HepG2 (cell line): ENCODE data around the gene DCN. TPM values are rescaled to one million over a fixed set of nuclear protein-coding genes. Genes with fewer than 3 reads are reported as not detected.

Source experiments
- ATAC-seq: fragments of 200-7000 bp; cut with Tn5 transposase; 3 replicates; pipeline ENCODE4 v1.9.1; 2020; ENCODE audit warnings: mild to moderate bottlenecking, moderate library complexity
- BruUV-seq: library from RNA; stranded (reverse); fragments of 400-500 nt; replicated peaks from 2 replicates; lab custom pipeline; 2021; lab: Mats Ljungman, UMichigan
- CTCF ChIA-PET: fragments of 300-600 bp; formaldehyde crosslinking; extraction: SDS; loops from one replicate; lab custom pipeline; 2021; ENCODE audit warnings: low total read pairs, inconsistent platforms, low intra/inter-chr PET ratio; lab: Yijun Ruan, JAX
- POLR2A ChIA-PET: fragments of 350-600 bp; sonication (Branson Sonifier 250); formaldehyde crosslinking; loops from one replicate; lab custom pipeline; 2020; ENCODE audit warnings: antibody characterized with exemption, inconsistent platforms; lab: Yijun Ruan, JAX
- DNase-seq: peaks from one replicate; pipeline ENCODE4 v3.0.0-alpha.2; 2015; ENCODE audit warnings: low spot score
- FAIRE-seq: peaks from 3 replicates; lab custom pipeline; 2011; peaks lifted over from hg19 to GRCh38; lab: Jason Lieb, UNC
- H2AFZ ChIP-seq: one replicate; pipeline ENCODE4 v1.6.1; 2011; ENCODE audit warnings: low read length, inconsistent platforms
- H3K27ac ChIP-seq: fragments of 300-600 bp; 3 replicates; pipeline ENCODE4 v1.8.0; 2011; ENCODE audit warnings: mixed run types, mild to moderate bottlenecking, mixed read lengths, low read length, inconsistent platforms; ENCODE audit not compliant: insufficient read depth; ENCODE audit errors: extremely low read length
- H3K27me3 ChIP-seq, 2 experiments: fragments of 200-600 bp in 1 of 2; 2 replicates in 1 of 2; 3 replicates in 1 of 2; pipeline versions ENCODE4 v1.6.0 to v1.8.0; 2011; ENCODE audit warnings: low read length in 2 of 2, mild to moderate bottlenecking in 2 of 2, moderate library complexity in 2 of 2, inconsistent platforms in 1 of 2; ENCODE audit not compliant: insufficient read depth in 2 of 2, control insufficient read depth in 1 of 2
- H3K36me3 ChIP-seq, 2 experiments: fragments of 200-600 bp in 1 of 2; replicated peaks in 1 of 2; 2 replicates in 1 of 2; 3 replicates in 1 of 2; pipeline versions ENCODE4 v1.5.1 to v1.8.0; 2011; ENCODE audit warnings: low read length in 2 of 2, inconsistent platforms in 1 of 2; ENCODE audit not compliant: insufficient read depth in 2 of 2, control insufficient read depth in 1 of 2
- H3K4me1 ChIP-seq: 2 replicates; pipeline ENCODE4 v1.5.1; 2012; ENCODE audit warnings: low read length, inconsistent platforms; ENCODE audit not compliant: insufficient read depth
- H3K4me2 ChIP-seq: 2 replicates; pipeline ENCODE4 v1.6.0; 2011; ENCODE audit warnings: low read depth, low read length, inconsistent platforms
- H3K4me3 ChIP-seq, 3 experiments: fragments of 200-600 bp in 1 of 3; sonication (generic), shearing (Covaris generic) in 1 of 3; replicated peaks in 1 of 3; 2 replicates each; pipeline ENCODE4 v1.5.1; 2011 to 2016; ENCODE audit warnings: low read length in 3 of 3, inconsistent platforms in 2 of 3, low read depth in 2 of 3, mild to moderate bottlenecking in 2 of 3, control low read depth in 1 of 3, mixed read lengths in 1 of 3; ENCODE audit not compliant: insufficient read depth in 1 of 3
- H3K79me2 ChIP-seq: one replicate; pipeline ENCODE4 v1.6.1; 2011; ENCODE audit warnings: low read length, inconsistent platforms; ENCODE audit not compliant: insufficient read depth
- H3K9ac ChIP-seq: 2 replicates; pipeline ENCODE4 v1.6.0; 2011; ENCODE audit warnings: mild to moderate bottlenecking, low read depth, low read length, inconsistent platforms; ENCODE audit not compliant: insufficient read depth
- H3K9me3 ChIP-seq: 2 replicates; pipeline ENCODE4 v1.5.1; 2012; ENCODE audit warnings: mild to moderate bottlenecking, low read length
- H4K20me1 ChIP-seq: 2 replicates; pipeline ENCODE4 v1.6.0; 2011; ENCODE audit warnings: inconsistent platforms, mild to moderate bottlenecking, low read length, moderate library complexity; ENCODE audit not compliant: insufficient read depth
- GABPB1 ChIP-seq: IDR thresholded peaks from 2 replicates; pipeline ENCODE4 v1.6.1; 2016; ENCODE audit warnings: mild to moderate bottlenecking, missing genetic modification reagents, moderate library complexity, missing compliant biosample characterization
- KDM5B ChIP-seq: sonication (generic); formaldehyde crosslinking; IDR thresholded peaks from 2 replicates; pipeline ENCODE4 v1.4.0; 2020; ENCODE audit warnings: missing genetic modification reagents, mild to moderate bottlenecking, borderline replicate concordance
- NRL ChIP-seq: sonication (generic); formaldehyde crosslinking; IDR thresholded peaks from 2 replicates; pipeline ENCODE4 v1.5.0; 2020; ENCODE audit warnings: missing genetic modification reagents, mild to moderate bottlenecking, moderate library complexity, borderline replicate concordance
- RFX1 ChIP-seq: fragments of 450-650 bp; IDR thresholded peaks from 2 replicates; pipeline ENCODE4 v1.6.1; 2017
- SUZ12 ChIP-seq: fragments of 150-350 bp; IDR thresholded peaks from 2 replicates; pipeline ENCODE4 v1.6.1; 2014; ENCODE audit warnings: low read depth, low read length
- ZFP91 ChIP-seq: sonication (generic); formaldehyde crosslinking; IDR thresholded peaks from 2 replicates; pipeline ENCODE4 v1.9.0; 2022; ENCODE audit warnings: missing genetic modification reagents, mild to moderate bottlenecking, borderline replicate concordance
- ZNF180 ChIP-seq: sonication (generic); formaldehyde crosslinking; IDR thresholded peaks from 2 replicates; pipeline ENCODE4 v1.4.0; 2020; ENCODE audit warnings: low read depth, missing genetic modification reagents, borderline replicate concordance
- ZNF567 ChIP-seq: sonication (generic); formaldehyde crosslinking; IDR thresholded peaks from 2 replicates; pipeline ENCODE4 v1.8.1; 2023; ENCODE audit warnings: mild to moderate bottlenecking, missing genetic modification reagents, borderline replicate concordance
- ZNF737 ChIP-seq: sonication (generic); formaldehyde crosslinking; IDR thresholded peaks from 2 replicates; pipeline ENCODE4 v1.5.0; 2020; ENCODE audit warnings: missing genetic modification reagents, mild to moderate bottlenecking, borderline replicate concordance
- WGBS: methylation state at CpG from one replicate; pipeline ENCODE4 v1.1.6; 2017; ENCODE audit warnings: low lambda C conversion rate; 5-methylcytosine and 5-hydroxymethylcytosine counted together
- in situ Hi-C: cut with HindIII; loops from 2 replicates; pipeline ENCODE4 v1.10.0; 2017; ENCODE audit warnings: low pct_unique_long_range_greater_than_20kb; ENCODE audit not compliant: extremely low pct_ligation_motif_present
- intact Hi-C: fragments of 100-400 bp; cut with micrococcal nuclease; formaldehyde crosslinking; loops from one replicate; pipeline ENCODE4 v1.10.0; 2022; ENCODE audit not compliant: unreplicated experiment
- polyA plus RNA-seq, 8 experiments: library from polyadenylated mRNA; depleted of rRNA in 3 of 8; stranded (reverse) in 7 of 8; unstranded in 1 of 8; fragments of >200 nt; fragmentation: Illumina TruSeq in 4 of 8; extraction: Trizol in 4 of 8; gene quantifications; 2 replicates each; pipeline versions ENCODE4 v1.2.1 to v1.2.3, GENCODE V29; 2011 to 2016; ENCODE audit warnings: low read depth in 4 of 8, missing spikeins in 1 of 8, mixed read lengths in 1 of 8; ENCODE audit not compliant: insufficient read depth in 1 of 8
- total RNA-seq, 5 experiments: library from RNA; depleted of rRNA; stranded (reverse); fragments of >200 nt; fragmentation: Illumina TruSeq; extraction: Trizol; gene quantifications; 2 replicates each; pipeline ENCODE4 v1.2.3, GENCODE V29; 2016; ENCODE audit warnings: low read depth in 1 of 5
- TF ChIP-seq, protein P1 (sequence below): sonication (generic); formaldehyde crosslinking; IDR thresholded peaks from 2 replicates; pipeline ENCODE4 v1.4.0; 2020; ENCODE audit warnings: mild to moderate bottlenecking, missing genetic modification reagents, borderline replicate concordance

Gene DCN
- total and polyA plus RNA-seq, 2 of the 13 experiments (the other 11 are each of a cell fraction or from before 2014, with no cell fraction given), result not detected

GRCh38 chr12:91098941-91099340 lies 83.7 kb downstream of the DCN start:
- Histone ChIP-seq H3K79me2 (no peaks in the 10 kb centered on the region), H3K9ac (no peak overlapping the region)
- TF ChIP-seq ZNF737 (CRISPR knock-in tag) (no peak), ZNF567 (no peak), ZFP91 (no peak), KDM5B (CRISPR knock-in tag) (no peak), ZNF180 (CRISPR knock-in tag) (no peak), GABPB1 (CRISPR knock-in tag) (no peak), NRL (CRISPR knock-in tag) (no peak), RFX1 (no peak), SUZ12 (no peak)
- TF ChIP-seq, protein P1, sequence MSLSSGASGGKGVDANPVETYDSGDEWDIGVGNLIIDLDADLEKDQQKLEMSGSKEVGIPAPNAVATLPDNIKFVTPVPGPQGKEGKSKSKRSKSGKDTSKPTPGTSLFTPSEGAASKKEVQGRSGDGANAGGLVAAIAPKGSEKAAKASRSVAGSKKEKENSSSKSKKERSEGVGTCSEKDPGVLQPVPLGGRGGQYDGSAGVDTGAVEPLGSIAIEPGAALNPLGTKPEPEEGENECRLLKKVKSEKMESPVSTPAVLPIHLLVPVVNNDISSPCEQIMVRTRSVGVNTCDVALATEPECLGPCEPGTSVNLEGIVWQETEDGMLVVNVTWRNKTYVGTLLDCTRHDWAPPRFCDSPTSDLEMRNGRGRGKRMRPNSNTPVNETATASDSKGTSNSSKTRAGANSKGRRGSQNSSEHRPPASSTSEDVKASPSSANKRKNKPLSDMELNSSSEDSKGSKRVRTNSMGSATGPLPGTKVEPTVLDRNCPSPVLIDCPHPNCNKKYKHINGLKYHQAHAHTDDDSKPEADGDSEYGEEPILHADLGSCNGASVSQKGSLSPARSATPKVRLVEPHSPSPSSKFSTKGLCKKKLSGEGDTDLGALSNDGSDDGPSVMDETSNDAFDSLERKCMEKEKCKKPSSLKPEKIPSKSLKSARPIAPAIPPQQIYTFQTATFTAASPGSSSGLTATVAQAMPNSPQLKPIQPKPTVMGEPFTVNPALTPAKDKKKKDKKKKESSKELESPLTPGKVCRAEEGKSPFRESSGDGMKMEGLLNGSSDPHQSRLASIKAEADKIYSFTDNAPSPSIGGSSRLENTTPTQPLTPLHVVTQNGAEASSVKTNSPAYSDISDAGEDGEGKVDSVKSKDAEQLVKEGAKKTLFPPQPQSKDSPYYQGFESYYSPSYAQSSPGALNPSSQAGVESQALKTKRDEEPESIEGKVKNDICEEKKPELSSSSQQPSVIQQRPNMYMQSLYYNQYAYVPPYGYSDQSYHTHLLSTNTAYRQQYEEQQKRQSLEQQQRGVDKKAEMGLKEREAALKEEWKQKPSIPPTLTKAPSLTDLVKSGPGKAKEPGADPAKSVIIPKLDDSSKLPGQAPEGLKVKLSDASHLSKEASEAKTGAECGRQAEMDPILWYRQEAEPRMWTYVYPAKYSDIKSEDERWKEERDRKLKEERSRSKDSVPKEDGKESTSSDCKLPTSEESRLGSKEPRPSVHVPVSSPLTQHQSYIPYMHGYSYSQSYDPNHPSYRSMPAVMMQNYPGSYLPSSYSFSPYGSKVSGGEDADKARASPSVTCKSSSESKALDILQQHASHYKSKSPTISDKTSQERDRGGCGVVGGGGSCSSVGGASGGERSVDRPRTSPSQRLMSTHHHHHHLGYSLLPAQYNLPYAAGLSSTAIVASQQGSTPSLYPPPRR, result no peak
- TF ChIP-seq, all 625 proteins: peak for 0
- POLR2A ChIA-PET, result no interaction called here
- Histone ChIP-seq H3K4me2 (no peak overlapping the region), H3K27me3 (no peaks in the 10 kb centered on the region), H4K20me1 (no peaks in the 10 kb centered on the region), H2AFZ (no peak overlapping the region), H3K36me3 (no peaks in the 10 kb centered on the region), H3K9me3 (peaks cover 19% of the 10 kb centered on the region), H3K4me1 (no peaks in the 10 kb centered on the region), H3K4me3 (no peak overlapping the region), H3K27ac (no peak overlapping the region)
- DNase-seq, result no peak
- intact Hi-C loops (no loop called here), in situ Hi-C loops (no loop called here)
- 0% methylated on average over 3 of the region's 3 CpGs for WGBS
- FAIRE-seq, result no peak
- CTCF ChIA-PET, result no interaction called here
- no TSS peak for BruUV-seq
- no peak for ATAC-seq
